HEK293 (cell line): ENCODE data around the gene CABP4.

Source experiments
- CTCF ChIA-PET: fragments of 350-600 bp; formaldehyde crosslinking; extraction: SDS; loops from one replicate; lab custom pipeline; 2021; ENCODE audit warnings: antibody characterized with exemption; lab: Yijun Ruan, JAX
- POLR2A ChIA-PET: fragments of 300-600 bp; formaldehyde crosslinking; extraction: SDS; loops from one replicate; lab custom pipeline; 2020; ENCODE audit warnings: antibody characterized with exemption, inconsistent platforms; lab: Yijun Ruan, JAX
- H3K27ac ChIP-seq: fragments of 200-500 bp; sonication (Bioruptor generic); 2 replicates; pipeline ENCODE4 v1.5.1; 2014; ENCODE audit warnings: low read depth, low read length, control low read depth, inconsistent platforms; ENCODE audit errors: extremely low read depth
- H3K36me3 ChIP-seq, 2 experiments: fragments of 200-500 bp in 1 of 2; sonication (Bioruptor generic) in 1 of 2; 1 replicate in 1 of 2; 2 replicates in 1 of 2; pipeline ENCODE4 v1.5.1; 2014 to 2017; ENCODE audit warnings: inconsistent platforms in 2 of 2, low read length in 2 of 2; ENCODE audit not compliant: control insufficient read depth in 2 of 2, insufficient read depth in 1 of 2
- H3K4me1 ChIP-seq: fragments of 200-500 bp; sonication (Bioruptor generic); 2 replicates; pipeline ENCODE4 v1.5.1; 2014; ENCODE audit warnings: mild to moderate bottlenecking, low read length, inconsistent platforms; ENCODE audit not compliant: control insufficient read depth, insufficient read depth
- H3K4me3 ChIP-seq: 2 replicates; pipeline ENCODE4 v1.5.1; 2011; ENCODE audit warnings: low read depth, mild to moderate bottlenecking, control low read depth, low read length, moderate library complexity
- H3K9me3 ChIP-seq: fragments of 200-500 bp; sonication (Bioruptor generic); 2 replicates; pipeline ENCODE4 v1.5.1; 2014; ENCODE audit warnings: low read depth, low read length, inconsistent platforms; ENCODE audit not compliant: control insufficient read depth, insufficient read depth
- GLIS2 ChIP-seq: fragments of 450-650 bp; formaldehyde crosslinking; IDR thresholded peaks from 2 replicates; pipeline ENCODE4 v1.5.1; 2016; ENCODE audit warnings: missing biosample characterization, missing genetic modification characterization
- HIC1 ChIP-seq: fragments of 450-650 bp; formaldehyde crosslinking; IDR thresholded peaks from 2 replicates; pipeline ENCODE4 v1.5.1; 2016; ENCODE audit warnings: missing biosample characterization, missing genetic modification characterization
- KLF1 ChIP-seq: fragments of 450-650 bp; formaldehyde crosslinking; IDR thresholded peaks from 2 replicates; pipeline ENCODE4 v1.5.1; 2016; ENCODE audit warnings: missing biosample characterization, missing genetic modification characterization
- KLF10 ChIP-seq: fragments of 450-650 bp; IDR thresholded peaks from 2 replicates; pipeline ENCODE4 v1.5.1; 2018; ENCODE audit warnings: missing biosample characterization, mild to moderate bottlenecking, missing genetic modification characterization
- SCRT2 ChIP-seq: fragments of 450-650 bp; formaldehyde crosslinking; IDR thresholded peaks from 2 replicates; pipeline ENCODE4 v1.5.1; 2016; ENCODE audit warnings: missing biosample characterization, missing genetic modification characterization
- SP2 ChIP-seq: fragments of 450-650 bp; formaldehyde crosslinking; IDR thresholded peaks from 2 replicates; pipeline ENCODE4 v1.5.1; 2016; ENCODE audit warnings: missing biosample characterization, missing genetic modification characterization
- ZBTB21 ChIP-seq: fragments of 450-650 bp; formaldehyde crosslinking; IDR thresholded peaks from 2 replicates; pipeline ENCODE4 v1.5.1; 2017; ENCODE audit warnings: missing biosample characterization, missing genetic modification characterization
- ZIC2 ChIP-seq: fragments of 450-650 bp; formaldehyde crosslinking; IDR thresholded peaks from 2 replicates; pipeline ENCODE4 v1.5.1; 2016; ENCODE audit warnings: missing biosample characterization, missing genetic modification characterization
- ZNF121 ChIP-seq: fragments of 450-650 bp; formaldehyde crosslinking; IDR thresholded peaks from 2 replicates; pipeline ENCODE4 v1.5.1; 2016; ENCODE audit warnings: missing biosample characterization, missing genetic modification characterization
- ZNF23 ChIP-seq: fragments of 450-650 bp; formaldehyde crosslinking; IDR thresholded peaks from 2 replicates; pipeline ENCODE4 v1.5.1; 2016; ENCODE audit warnings: missing biosample characterization, missing genetic modification characterization, borderline replicate concordance
- ZNF24 ChIP-seq: fragments of 450-650 bp; formaldehyde crosslinking; IDR thresholded peaks from 2 replicates; pipeline ENCODE4 v1.5.1; 2016; ENCODE audit warnings: missing biosample characterization, missing genetic modification characterization
- ZNF416 ChIP-seq: fragments of 450-650 bp; formaldehyde crosslinking; IDR thresholded peaks from 2 replicates; pipeline ENCODE4 v1.5.1; 2016; ENCODE audit warnings: missing biosample characterization, missing genetic modification characterization
- ZNF600 ChIP-seq: fragments of 450-650 bp; formaldehyde crosslinking; IDR thresholded peaks from 2 replicates; pipeline ENCODE4 v1.5.1; 2016; ENCODE audit warnings: missing biosample characterization, missing genetic modification characterization
- ZNF747 ChIP-seq: fragments of 450-650 bp; formaldehyde crosslinking; IDR thresholded peaks from 2 replicates; pipeline ENCODE4 v1.5.1; 2016; ENCODE audit warnings: missing biosample characterization, missing genetic modification characterization
- ZNF837 ChIP-seq: fragments of 450-650 bp; formaldehyde crosslinking; IDR thresholded peaks from 2 replicates; pipeline ENCODE4 v1.5.1; 2016; ENCODE audit warnings: missing biosample characterization, missing genetic modification characterization
- TF ChIP-seq, protein P1 (sequence below): fragments of 450-650 bp; formaldehyde crosslinking; IDR thresholded peaks from 2 replicates; pipeline ENCODE4 v1.5.1; 2017; ENCODE audit warnings: missing biosample characterization, missing genetic modification characterization
- TF ChIP-seq, protein P2 (sequence below): fragments of 450-650 bp; formaldehyde crosslinking; IDR thresholded peaks from 2 replicates; pipeline ENCODE4 v1.5.1; 2016; ENCODE audit warnings: missing biosample characterization, missing genetic modification characterization, borderline replicate concordance
- TF ChIP-seq, protein P3 (sequence below): fragments of 450-650 bp; formaldehyde crosslinking; IDR thresholded peaks from 2 replicates; pipeline ENCODE4 v1.5.1; 2017; ENCODE audit warnings: missing biosample characterization, missing genetic modification characterization

CABP4 gene

GRCh38 chr11:67441098-67441563 is 14.0 kb upstream of the CABP4 start:
- Histone ChIP-seq H3K4me3 (no peak overlapping the region), H3K27ac (no peak overlapping the region), H3K4me1 (no peaks in the 10 kb centered on the region), H3K36me3 (peaks cover 0 to 49% of the 10 kb centered on the region in 2 experiments; a peak in 1 of 3 replicates), H3K9me3 (no peaks in the 10 kb centered on the region)
- TF ChIP-seq, protein P1, sequence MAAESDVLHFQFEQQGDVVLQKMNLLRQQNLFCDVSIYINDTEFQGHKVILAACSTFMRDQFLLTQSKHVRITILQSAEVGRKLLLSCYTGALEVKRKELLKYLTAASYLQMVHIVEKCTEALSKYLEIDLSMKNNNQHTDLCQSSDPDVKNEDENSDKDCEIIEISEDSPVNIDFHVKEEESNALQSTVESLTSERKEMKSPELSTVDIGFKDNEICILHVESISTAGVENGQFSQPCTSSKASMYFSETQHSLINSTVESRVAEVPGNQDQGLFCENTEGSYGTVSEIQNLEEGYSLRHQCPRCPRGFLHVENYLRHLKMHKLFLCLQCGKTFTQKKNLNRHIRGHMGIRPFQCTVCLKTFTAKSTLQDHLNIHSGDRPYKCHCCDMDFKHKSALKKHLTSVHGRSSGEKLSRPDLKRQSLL (tag by site-specific recombination), result no peak
- TF ChIP-seq ZIC2 (tag by site-specific recombination), result 0 out of 2 replicates have a peak, but pooled peaks have one; percentile 12
- POLR2A ChIA-PET, result interaction anchor here (0.9 to 1.5 kb wide), 2 partner anchors 39 to 49 kb away, joined by 3 to 7 read pairs; partner anchors contain the start of genes PPP1CA and RAD9A
- CTCF ChIA-PET, result no interaction called here

- no peaks in the 10 kb centered on the region for H3K4me1 ChIP-seq
- H3K9me3 ChIP-seq, result no peaks in the 10 kb centered on the region
- H3K27ac ChIP-seq, result no peak overlapping the region
- TF ChIP-seq, protein P2, sequence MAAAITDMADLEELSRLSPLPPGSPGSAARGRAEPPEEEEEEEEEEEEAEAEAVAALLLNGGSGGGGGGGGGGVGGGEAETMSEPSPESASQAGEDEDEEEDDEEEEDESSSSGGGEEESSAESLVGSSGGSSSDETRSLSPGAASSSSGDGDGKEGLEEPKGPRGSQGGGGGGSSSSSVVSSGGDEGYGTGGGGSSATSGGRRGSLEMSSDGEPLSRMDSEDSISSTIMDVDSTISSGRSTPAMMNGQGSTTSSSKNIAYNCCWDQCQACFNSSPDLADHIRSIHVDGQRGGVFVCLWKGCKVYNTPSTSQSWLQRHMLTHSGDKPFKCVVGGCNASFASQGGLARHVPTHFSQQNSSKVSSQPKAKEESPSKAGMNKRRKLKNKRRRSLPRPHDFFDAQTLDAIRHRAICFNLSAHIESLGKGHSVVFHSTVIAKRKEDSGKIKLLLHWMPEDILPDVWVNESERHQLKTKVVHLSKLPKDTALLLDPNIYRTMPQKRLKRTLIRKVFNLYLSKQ (tag by site-specific recombination), result no peak
- TF ChIP-seq ZNF837 (tag by site-specific recombination), result no peak
- TF ChIP-seq KLF1 (tag by site-specific recombination), result no peak
- peak; percentile 41; the same call in 1 of the 2 replicates for TF ChIP-seq SCRT2 (tag by site-specific recombination)
- no peak for TF ChIP-seq ZBTB21 (tag by site-specific recombination)
- 0 out of 2 replicates have a peak, but pooled peaks have one; percentile 20 for TF ChIP-seq HIC1
- TF ChIP-seq ZNF23 (tag by site-specific recombination), result no peak
- H3K4me3 ChIP-seq, result no peak overlapping the region
- peaks cover 0 to 49% of the 10 kb centered on the region in 2 experiments; a peak in 1 of 3 replicates for H3K36me3 ChIP-seq
- ChIA-PET POLR2A (interaction anchor here (0.9 to 1.5 kb wide), 2 partner anchors 40 to 50 kb away, joined by 3 to 7 read pairs; partner anchors contain the start of genes PPP1CA and RAD9A), CTCF (no interaction called here)
These were observed 13.3 kb upstream of the CABP4 start for GRCh38 chr11:67441731-67442351.

- Histone ChIP-seq H3K27ac (peak overlapping the region; percentile 38), H3K9me3 (no peaks in the 10 kb centered on the region), H3K4me1 (no peaks in the 10 kb centered on the region), H3K4me3 (peak overlapping the region; percentile 69), H3K36me3 (peaks cover 0 to 43% of the 10 kb centered on the region in 2 experiments; a peak in 1 of 3 replicates)
- CTCF ChIA-PET, result interaction anchor here (1.0 kb wide), 1 partner anchor 14 kb away, joined by 3 read pairs; the partner anchor contains the start of gene RPS6KB2
- TF ChIP-seq GLIS2 (tag by site-specific recombination) (peak; percentile 41; the same call in 1 of the 2 replicates), KLF10 (tag by site-specific recombination) (no peak), ZNF24 (tag by site-specific recombination) (no peak), ZNF121 (tag by site-specific recombination) (no peak), ZNF600 (peak; percentile 64; the same call in 1 of the 2 replicates), ZNF416 (tag by site-specific recombination) (no peak), SP2 (tag by site-specific recombination) (no peak), ZNF747 (tag by site-specific recombination) (no peak)
- TF ChIP-seq, protein P3, sequence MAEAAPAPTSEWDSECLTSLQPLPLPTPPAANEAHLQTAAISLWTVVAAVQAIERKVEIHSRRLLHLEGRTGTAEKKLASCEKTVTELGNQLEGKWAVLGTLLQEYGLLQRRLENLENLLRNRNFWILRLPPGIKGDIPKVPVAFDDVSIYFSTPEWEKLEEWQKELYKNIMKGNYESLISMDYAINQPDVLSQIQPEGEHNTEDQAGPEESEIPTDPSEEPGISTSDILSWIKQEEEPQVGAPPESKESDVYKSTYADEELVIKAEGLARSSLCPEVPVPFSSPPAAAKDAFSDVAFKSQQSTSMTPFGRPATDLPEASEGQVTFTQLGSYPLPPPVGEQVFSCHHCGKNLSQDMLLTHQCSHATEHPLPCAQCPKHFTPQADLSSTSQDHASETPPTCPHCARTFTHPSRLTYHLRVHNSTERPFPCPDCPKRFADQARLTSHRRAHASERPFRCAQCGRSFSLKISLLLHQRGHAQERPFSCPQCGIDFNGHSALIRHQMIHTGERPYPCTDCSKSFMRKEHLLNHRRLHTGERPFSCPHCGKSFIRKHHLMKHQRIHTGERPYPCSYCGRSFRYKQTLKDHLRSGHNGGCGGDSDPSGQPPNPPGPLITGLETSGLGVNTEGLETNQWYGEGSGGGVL (tag by site-specific recombination), result no peak
- TF ChIP-seq, protein P1 (tag by site-specific recombination), result no peak
- POLR2A ChIA-PET, result interaction anchor here (0.5 to 2.0 kb wide), 8 partner anchors 10 to 218 kb away, joined by 3 to 10 read pairs (median 6); partner anchors contain the start of genes PPP1CA and RAD9A
These were observed 12.4 kb upstream of the CABP4 start for GRCh38 chr11:67442504-67443404.
